ENCODE data around the gene RNASEH2B.

- TF ChIP-seq, protein P1, sequence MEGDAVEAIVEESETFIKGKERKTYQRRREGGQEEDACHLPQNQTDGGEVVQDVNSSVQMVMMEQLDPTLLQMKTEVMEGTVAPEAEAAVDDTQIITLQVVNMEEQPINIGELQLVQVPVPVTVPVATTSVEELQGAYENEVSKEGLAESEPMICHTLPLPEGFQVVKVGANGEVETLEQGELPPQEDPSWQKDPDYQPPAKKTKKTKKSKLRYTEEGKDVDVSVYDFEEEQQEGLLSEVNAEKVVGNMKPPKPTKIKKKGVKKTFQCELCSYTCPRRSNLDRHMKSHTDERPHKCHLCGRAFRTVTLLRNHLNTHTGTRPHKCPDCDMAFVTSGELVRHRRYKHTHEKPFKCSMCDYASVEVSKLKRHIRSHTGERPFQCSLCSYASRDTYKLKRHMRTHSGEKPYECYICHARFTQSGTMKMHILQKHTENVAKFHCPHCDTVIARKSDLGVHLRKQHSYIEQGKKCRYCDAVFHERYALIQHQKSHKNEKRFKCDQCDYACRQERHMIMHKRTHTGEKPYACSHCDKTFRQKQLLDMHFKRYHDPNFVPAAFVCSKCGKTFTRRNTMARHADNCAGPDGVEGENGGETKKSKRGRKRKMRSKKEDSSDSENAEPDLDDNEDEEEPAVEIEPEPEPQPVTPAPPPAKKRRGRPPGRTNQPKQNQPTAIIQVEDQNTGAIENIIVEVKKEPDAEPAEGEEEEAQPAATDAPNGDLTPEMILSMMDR (conservative IDR thresholded peaks at IDR 0.05 in 1 of 2, IDR thresholded peaks at IDR 0.05 in 1 of 2; ENCODE audit: extremely low read depth in 1 of 2, insufficient read depth in 1 of 2, low read depth in 1 of 2, low read length in 2 of 2): no peak
- no peak for TF ChIP-seq EZH2 (IDR thresholded peaks at IDR 0.05; ENCODE audit: borderline replicate concordance, low read length)
Measured at GRCh38 chr13:50948601-50949000, 39.0 kb downstream of the RNASEH2B start.

All from mammary epithelial cell (primary cell).